ENCODE measurements around the gene CDH4. TPM values are rescaled to one million over a fixed set of nuclear protein-coding genes. Genes with fewer than 3 reads are reported as not detected.

The CDH4 gene
- total RNA-seq, 1 experiment from 2014 or later: 5.3 TPM

GRCh38 chr20:61951695-61952533 lies 699.9 kb downstream of the CDH4 start (continued):
- 0 out of 2 replicates have a peak, but pooled peaks have one; percentile 74 for TF ChIP-seq ZNF512 (CRISPR knock-in tag; IDR thresholded peaks at IDR 0.05; ENCODE audit: borderline replicate concordance)
- TF ChIP-seq MYBL2 (CRISPR knock-in tag; IDR thresholded peaks at IDR 0.05): peak; percentile 91
- peak; percentile 99 for TF ChIP-seq ZBTB43 (CRISPR knock-in tag; IDR thresholded peaks at IDR 0.05)
- TF ChIP-seq RELA (CRISPR knock-in tag; IDR thresholded peaks at IDR 0.05; ENCODE audit: borderline replicate concordance): peak; percentile 88; the same call in 1 of the 2 replicates
- TF ChIP-seq ZNF121 (CRISPR knock-in tag; IDR thresholded peaks at IDR 0.05): peak; percentile 59; the same call in 1 of the 2 replicates
- no peak for TF ChIP-seq ZNF138 (CRISPR knock-in tag; conservative IDR thresholded peaks at IDR 0.05)
- TF ChIP-seq GTF2I (CRISPR knock-in tag; conservative IDR thresholded peaks at IDR 0.05): no peak
- TF ChIP-seq CREB1 (CRISPR knock-in tag; IDR thresholded peaks at IDR 0.05): peak; percentile 93
- TF ChIP-seq E2F4 (CRISPR knock-in tag; IDR thresholded peaks at IDR 0.05; ENCODE audit: borderline replicate concordance, low read depth): peak; percentile 91
- no peak; the same call in 1 of the 2 replicates for TF ChIP-seq ATF3 (CRISPR knock-in tag; conservative IDR thresholded peaks at IDR 0.05)
- no peak for TF ChIP-seq ZMAT4 (CRISPR knock-in tag; IDR thresholded peaks at IDR 0.05)
- peak; percentile 77; the same call in 1 of the 2 replicates for TF ChIP-seq USF1 (CRISPR knock-in tag; IDR thresholded peaks at IDR 0.05)
- peak; percentile 96 for TF ChIP-seq FOXK1 (CRISPR knock-in tag; IDR thresholded peaks at IDR 0.05)
- peak; percentile 94; the same call in 1 of the 2 replicates for TF ChIP-seq JUN (CRISPR knock-in tag; IDR thresholded peaks at IDR 0.05)
- TF ChIP-seq MLX (CRISPR knock-in tag; IDR thresholded peaks at IDR 0.05): no peak
- peak; percentile 93 for TF ChIP-seq TEAD4 (CRISPR knock-in tag; IDR thresholded peaks at IDR 0.05)
- no peak for TF ChIP-seq ZNF425 (CRISPR knock-in tag; conservative IDR thresholded peaks at IDR 0.05)
- peak; percentile 82; the same call in 1 of the 2 replicates for TF ChIP-seq IRF2 (CRISPR knock-in tag; IDR thresholded peaks at IDR 0.05; ENCODE audit: borderline replicate concordance, low read depth)
- 0 out of 2 replicates have a peak, but pooled peaks have one; percentile 54 for TF ChIP-seq AFF4 (CRISPR knock-in tag; IDR thresholded peaks at IDR 0.05; ENCODE audit: borderline replicate concordance)
- TF ChIP-seq IRF1 (CRISPR knock-in tag; IDR thresholded peaks at IDR 0.05): peak; percentile 94
- 0 out of 2 replicates have a peak, but pooled peaks have one; percentile 60 for TF ChIP-seq NR1H2 (CRISPR knock-in tag; IDR thresholded peaks at IDR 0.05)
- peak; percentile 69; the same call in 1 of the 2 replicates for TF ChIP-seq MAX (CRISPR knock-in tag; IDR thresholded peaks at IDR 0.05)
- TF ChIP-seq ZBTB21 (CRISPR knock-in tag; IDR thresholded peaks at IDR 0.05; ENCODE audit: borderline replicate concordance): peak; percentile 93
